ENCODE results near the gene SRBD1.
A peak's percentile ranks its signal among the peaks of the same experiment; 100 is the strongest.

The SRBD1 gene

GRCh38 chr2:45634223-45634622, 23.2 kb upstream of the SRBD1 start:
- DNase-seq (ENCODE audit: low read depth in 4 of 4, low spot score in 1 of 4), result no peak

DNA sequence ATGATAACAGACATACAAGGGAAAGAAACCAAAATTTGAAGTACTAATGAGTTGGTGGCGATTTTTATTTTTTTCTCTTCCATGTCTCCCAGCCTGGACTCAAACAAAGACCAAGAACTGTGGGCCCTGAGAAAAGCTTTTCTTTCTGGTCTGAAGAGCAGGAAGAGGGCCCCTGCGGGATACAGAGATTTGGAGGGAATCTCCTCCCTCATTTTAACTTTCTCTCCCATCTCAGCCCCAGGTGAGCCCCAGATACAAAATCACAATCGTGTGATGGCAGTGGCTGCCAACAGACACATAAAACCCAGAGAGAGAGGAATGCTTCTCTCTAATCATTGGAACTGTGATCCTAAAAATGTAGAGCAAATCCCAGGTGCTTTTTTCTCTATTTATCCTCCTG, 20.9 kb upstream of the SRBD1 start:
- no peak for DNase-seq (ENCODE audit: low read depth in 4 of 4, low spot score in 1 of 4)

- no peak for DNase-seq (ENCODE audit: low read depth in 4 of 4, low spot score in 1 of 4)
Measured at GRCh38 chr2:45631319-45631718, 20.3 kb upstream of the SRBD1 start.

DNA sequence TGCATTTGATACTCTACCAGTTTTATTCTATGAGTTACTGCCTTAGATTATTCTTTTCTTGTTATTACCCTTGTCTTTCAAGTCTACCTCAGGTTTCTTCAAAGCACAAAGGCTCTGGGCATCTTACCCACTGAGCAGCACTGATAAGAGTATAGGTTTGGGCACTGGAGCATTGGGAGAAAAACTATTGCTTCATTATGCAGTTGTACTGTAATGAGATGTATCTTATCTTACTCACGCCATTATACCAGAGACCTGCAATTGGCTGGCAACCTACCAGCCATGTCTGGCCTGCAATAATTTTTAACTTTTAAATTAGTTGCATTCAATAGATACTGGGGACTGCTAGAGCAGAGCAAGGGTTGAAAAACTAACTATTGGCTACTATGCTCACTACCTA, 18.9 kb upstream of the SRBD1 start:
- DNase-seq (ENCODE audit: low read depth in 4 of 4, low spot score in 1 of 4), result no peak

GRCh38 chr2:45627911-45628310, 16.8 kb upstream of the SRBD1 start:
- DNase-seq (ENCODE audit: low read depth in 4 of 4, low spot score in 1 of 4), result no peak

DNA sequence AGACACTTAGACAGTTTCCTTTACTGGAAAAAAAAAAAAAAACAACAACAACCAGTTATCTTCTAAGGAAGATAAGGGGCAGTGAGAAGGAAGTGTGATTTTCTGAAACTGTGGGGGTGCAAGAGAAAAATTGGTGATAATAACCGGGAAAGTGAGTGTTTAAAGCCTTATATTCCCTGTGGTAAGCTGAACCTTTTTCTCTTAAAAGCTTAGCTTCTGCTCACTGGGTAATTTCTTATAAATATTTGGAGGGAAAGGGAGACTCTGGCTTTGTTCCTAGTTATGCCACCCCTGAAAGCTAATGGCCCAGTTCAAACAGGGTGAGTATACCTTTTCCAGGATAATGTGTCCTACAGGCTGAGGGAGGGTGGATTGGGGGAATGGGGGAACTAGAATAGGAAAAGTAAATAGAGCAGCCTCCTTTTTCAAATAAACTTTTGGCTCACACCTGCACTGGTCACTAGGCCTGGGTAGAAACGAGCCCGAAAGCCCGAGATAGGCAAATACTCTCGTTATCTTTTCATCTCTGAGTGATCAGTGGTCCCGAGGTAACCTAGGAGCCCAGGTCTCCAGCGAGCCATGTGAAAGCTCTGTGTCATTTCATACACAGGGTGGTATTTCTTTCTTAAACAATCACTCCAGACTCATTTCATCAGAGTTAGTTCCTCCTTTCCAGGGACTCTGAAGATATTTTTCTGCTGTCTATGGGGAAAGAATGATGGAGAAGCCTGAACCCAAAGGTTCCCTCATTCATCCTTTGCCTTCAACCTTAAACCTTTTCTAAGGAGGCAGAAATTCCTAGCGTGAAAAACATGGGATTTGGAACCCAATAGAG, 15.5 kb upstream of the SRBD1 start:
- no peak for DNase-seq (ENCODE audit: low read depth in 4 of 4, low spot score in 1 of 4)

- DNase-seq (ENCODE audit: low read depth in 4 of 4, low spot score in 1 of 4), result no peak
Measured at GRCh38 chr2:45625824-45626223, 14.8 kb upstream of the SRBD1 start.

- DNase-seq (ENCODE audit: low read depth in 4 of 4, low spot score in 1 of 4), result no peak
Measured at GRCh38 chr2:45623098-45623497, 12.0 kb upstream of the SRBD1 start.

GRCh38 chr2:45622336-45623075, 11.4 kb upstream of the SRBD1 start:
- DNase-seq (ENCODE audit: low read depth in 4 of 4, low spot score in 1 of 4), result no peak

DNA sequence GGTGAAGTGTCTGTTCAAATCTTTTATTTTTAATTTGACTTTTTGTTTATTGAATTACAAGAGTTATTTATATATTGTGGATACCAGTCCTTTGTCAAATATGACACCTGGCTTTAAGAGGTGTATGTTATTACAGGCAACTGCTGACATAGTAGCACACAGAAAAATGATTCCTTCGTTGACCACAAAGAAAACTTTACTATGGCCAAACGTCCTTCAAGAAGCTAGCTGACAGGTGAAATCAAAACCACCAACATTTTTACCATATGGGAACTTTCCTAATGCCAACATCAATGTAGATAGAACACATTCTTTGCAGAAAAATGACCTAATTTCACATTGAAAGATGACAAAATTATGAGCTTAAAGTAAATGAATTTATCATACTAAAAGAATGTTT, 6.4 kb upstream of the SRBD1 start:
- no peak for DNase-seq (ENCODE audit: low read depth in 4 of 4, low spot score in 1 of 4)

DNA sequence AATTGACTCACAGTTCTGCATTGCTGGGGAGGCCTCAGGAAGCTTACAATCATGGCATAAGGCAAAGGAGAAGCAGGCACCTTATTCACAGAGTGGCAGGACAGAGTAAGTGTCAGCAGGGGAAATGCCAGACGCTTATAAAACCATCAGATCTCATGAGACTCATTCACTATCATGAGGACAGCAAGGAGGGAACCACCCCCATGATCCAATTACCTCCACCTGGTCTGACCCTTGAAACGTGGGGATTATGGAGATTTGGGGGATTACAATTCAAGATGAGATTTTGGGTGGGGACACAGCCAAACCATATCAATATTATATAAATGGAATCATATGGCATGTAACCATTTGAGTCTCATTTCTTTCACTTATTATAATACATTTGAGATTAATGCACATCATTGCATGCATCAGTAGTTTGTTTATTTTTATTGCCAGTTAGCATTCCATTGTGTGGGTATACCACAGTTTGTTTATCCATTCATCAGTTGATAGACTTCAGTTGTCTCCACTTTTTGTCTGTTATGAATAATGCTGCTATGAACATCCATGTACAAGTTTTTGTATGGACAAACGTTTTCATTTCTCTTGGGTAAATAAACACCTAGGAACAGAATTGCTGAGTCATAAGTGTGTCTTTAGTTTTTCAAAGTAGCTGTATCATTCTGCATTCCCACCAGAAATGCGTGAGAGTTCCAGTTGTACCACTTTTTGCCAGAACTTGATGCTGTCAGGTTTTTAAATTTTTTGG, 5.8 kb upstream of the SRBD1 start:
- no peak for DNase-seq (ENCODE audit: low read depth in 4 of 4, low spot score in 1 of 4)

GRCh38 chr2:45614871-45615415, 3.9 kb upstream of the SRBD1 start:
- no peak for DNase-seq (ENCODE audit: low read depth in 4 of 4, low spot score in 1 of 4)

DNA sequence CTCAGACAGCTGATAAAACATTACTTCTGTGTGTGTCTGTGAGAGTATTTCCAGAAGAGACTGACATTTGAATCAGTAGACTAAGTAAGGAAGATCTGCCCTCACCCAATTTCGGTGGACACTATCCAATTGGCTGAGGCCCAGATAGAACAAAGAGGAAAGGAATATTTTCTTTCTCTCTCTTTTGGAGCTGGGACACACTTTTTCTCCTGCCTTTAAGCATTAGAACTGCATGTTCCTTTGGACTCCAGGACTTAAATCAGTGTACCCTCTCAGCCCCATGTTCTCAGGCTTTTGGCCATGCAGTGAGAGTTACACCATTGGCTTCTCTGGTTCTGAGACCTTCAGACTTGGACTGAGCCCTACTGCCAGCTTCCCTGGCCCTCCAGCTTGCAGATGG, 3.3 kb upstream of the SRBD1 start:
- DNase-seq (ENCODE audit: low read depth in 4 of 4, low spot score in 1 of 4), result no peak

- DNase-seq (ENCODE audit: low read depth in 4 of 4, low spot score in 1 of 4), result no peak
Measured at GRCh38 chr2:45612731-45613130, 1.7 kb upstream of the SRBD1 start.

- no peak for DNase-seq (ENCODE audit: low read depth in 4 of 4, low spot score in 1 of 4)
Measured at GRCh38 chr2:45612285-45612684, 1.2 kb upstream of the SRBD1 start.

DNA sequence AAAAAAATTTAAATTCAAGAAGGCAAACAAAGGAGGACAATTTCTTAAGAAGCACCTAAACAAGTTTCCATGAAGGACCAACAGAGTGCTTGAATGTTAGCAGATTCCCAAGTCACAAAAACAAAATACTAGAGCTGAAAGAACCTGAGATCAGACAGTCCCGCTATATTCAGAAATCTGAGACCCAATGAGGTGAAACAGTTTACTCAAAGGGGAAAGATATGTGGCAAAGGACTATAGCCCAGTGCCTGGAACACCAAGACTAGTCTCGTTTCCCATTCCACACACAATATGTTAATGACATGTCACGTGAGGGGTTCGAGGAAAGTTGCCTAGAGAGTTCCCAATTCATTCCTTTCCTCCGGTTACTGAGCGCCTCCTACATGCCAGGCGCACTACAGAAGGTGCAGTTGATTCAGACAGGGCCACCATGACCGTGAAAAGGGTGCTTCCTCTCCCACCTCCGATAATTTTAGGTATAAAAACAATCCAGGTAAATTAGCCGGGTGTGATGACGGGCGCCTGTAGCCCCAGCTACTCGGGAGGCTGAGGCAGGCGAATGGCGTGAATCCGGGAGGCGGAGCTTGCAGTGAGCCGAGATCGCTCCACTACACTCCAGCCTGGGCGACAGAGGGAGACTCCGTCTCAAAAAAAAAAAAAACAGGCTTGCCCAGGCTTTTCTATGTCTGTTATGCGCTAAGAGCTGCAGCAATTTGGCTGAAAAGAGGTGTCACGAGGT, 617 bp downstream of the SRBD1 start:
- peak in 2 of 4 experiments; percentile 6 to 9 for DNase-seq (ENCODE audit: low read depth in 4 of 4, low spot score in 1 of 4)

GRCh38 chr2:45607701-45608100, 3.4 kb downstream of the SRBD1 start:
- DNase-seq (ENCODE audit: low read depth in 4 of 4, low spot score in 1 of 4), result no peak

DNA sequence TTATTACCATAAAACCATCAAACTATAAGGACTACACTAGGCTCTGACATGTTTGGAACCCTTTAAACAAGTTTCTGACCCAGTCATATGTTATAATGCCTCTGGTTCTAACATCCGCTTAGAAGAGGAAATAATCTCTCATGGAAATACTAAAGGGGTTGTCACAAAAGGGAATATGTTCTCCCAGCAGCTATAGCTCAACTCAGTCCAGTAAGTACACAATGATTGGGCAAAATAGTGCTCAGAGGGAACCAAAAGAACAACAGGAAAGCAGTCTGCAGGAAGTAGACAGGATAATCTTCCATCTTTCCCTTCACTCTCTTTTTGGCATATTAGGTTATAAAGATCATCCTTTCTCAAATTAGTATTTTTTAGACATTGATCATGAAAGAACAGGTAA, 4.3 kb downstream of the SRBD1 start:
- no peak for DNase-seq (ENCODE audit: low read depth in 4 of 4, low spot score in 1 of 4)

DNA sequence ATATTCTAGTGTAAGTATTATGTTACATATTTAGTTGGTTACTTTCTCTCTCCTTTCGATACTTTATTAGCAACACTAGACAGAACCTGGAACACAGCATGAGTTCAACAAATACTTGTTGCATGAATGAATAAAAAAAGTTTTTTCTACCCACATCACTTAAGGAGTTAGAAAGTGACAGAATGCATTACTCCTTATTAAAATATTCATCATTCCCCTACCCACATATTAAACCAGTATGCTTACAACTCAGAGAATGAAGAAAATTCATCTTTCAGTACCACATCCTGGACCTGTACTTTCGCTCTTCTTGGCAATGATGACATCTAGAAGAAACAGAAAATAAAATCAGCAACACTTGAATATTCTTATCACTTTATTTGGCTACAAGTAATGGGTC, 6.0 kb downstream of the SRBD1 start:
- no peak for DNase-seq (ENCODE audit: low read depth in 4 of 4, low spot score in 1 of 4)

DNA sequence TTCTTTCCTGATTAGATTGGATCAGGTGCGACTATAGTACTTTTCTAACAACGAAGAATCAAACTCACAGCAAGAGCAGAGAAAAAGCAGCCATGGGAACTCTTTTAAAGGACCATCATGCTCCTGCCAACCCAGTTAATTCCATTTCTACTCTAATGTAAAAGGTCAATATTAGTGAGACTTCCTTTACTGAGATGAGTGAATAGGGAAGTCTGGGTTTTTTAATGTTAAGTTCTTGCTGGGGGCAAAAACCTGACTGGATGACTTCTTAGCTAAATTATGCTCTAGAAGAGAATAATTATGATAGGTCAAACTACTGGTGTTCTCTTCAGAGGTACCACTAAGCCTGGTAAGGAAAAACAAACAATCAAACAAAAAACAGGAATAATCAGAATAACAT, 8.4 kb downstream of the SRBD1 start:
- no peak for DNase-seq (ENCODE audit: low read depth in 4 of 4, low spot score in 1 of 4)

GRCh38 chr2:45598545-45598944, 12.5 kb downstream of the SRBD1 start:
- no peak for DNase-seq (ENCODE audit: low read depth in 4 of 4, low spot score in 1 of 4)
